Upper lobe of left lung (tissue), 6 donors: ENCODE results near the gene SLC1A7. TPM values are rescaled to one million over a fixed set of nuclear protein-coding genes. Genes with fewer than 3 reads are reported as not detected.
"Not testable (repeated sequence)": the region's sequence is repeated elsewhere in the genome, so short reads cannot be mapped to it uniquely, and the experiment has no call there.

ENCODE experiments used
- ATAC-seq, 2 donors: fragments of 200-7000 bp; cut with Tn5 transposase; one replicate each; pipeline ENCODE4 v1.9.1; 2022; ENCODE audit warnings: mild to moderate bottlenecking in 2 of 2, moderate library complexity in 2 of 2; ENCODE audit not compliant: low FRiP score in 2 of 2
- DNase-seq, 2 donors: peaks; one replicate each; pipeline ENCODE4 v3.0.0-alpha.2; 2019 to 2020
- H3K27ac ChIP-seq, 4 donors: fragments of 200-600 bp; sonication (generic); one replicate each; pipeline ENCODE4 v1.5.1; 2016 to 2019
- H3K27me3 ChIP-seq, 4 donors: fragments of 200-600 bp; sonication (generic); one replicate each; pipeline ENCODE4 v1.5.1; 2017 to 2019
- H3K36me3 ChIP-seq, 4 donors: fragments of 200-600 bp; sonication (generic); one replicate each; pipeline ENCODE4 v1.5.1; 2016 to 2019
- H3K4me1 ChIP-seq, 4 donors: fragments of 200-600 bp; sonication (generic); one replicate each; pipeline ENCODE4 v1.5.1; 2018 to 2019
- H3K4me3 ChIP-seq, 4 donors: fragments of 200-600 bp; sonication (generic); one replicate each; pipeline ENCODE4 v1.5.1; 2017 to 2019; ENCODE audit warnings: mild to moderate bottlenecking in 2 of 4, moderate library complexity in 1 of 4
- H3K9me3 ChIP-seq, 4 donors: fragments of 200-600 bp; sonication (generic); one replicate each; pipeline ENCODE4 v1.5.1; 2018 to 2019
- CTCF ChIP-seq, 6 experiments: fragments of 450-650 bp in 4 of 6; fragments of 200-600 bp in 2 of 6; sonication (generic) in 2 of 6; IDR thresholded peaks; one replicate each; pipeline ENCODE4 v1.5.1; 2016 to 2019; ENCODE audit warnings: antibody characterized with exemption in 6 of 6
- EP300 ChIP-seq, 4 donors: sonication (generic); formaldehyde crosslinking; IDR thresholded peaks; one replicate each; pipeline ENCODE4 v1.5.1; 2017; ENCODE audit warnings: antibody characterized with exemption in 4 of 4, control low read depth in 2 of 4
- POLR2A ChIP-seq, 4 donors: fragments of 450-650 bp; IDR thresholded peaks; one replicate each; pipeline ENCODE4 v1.5.1; 2016 to 2017; ENCODE audit warnings: antibody characterized with exemption in 4 of 4, mild to moderate bottlenecking in 2 of 4
- POLR2AphosphoS5 ChIP-seq, 2 donors: sonication (generic); formaldehyde crosslinking; IDR thresholded peaks; one replicate each; pipeline ENCODE4 v1.5.1; 2017; ENCODE audit warnings: antibody characterized with exemption in 2 of 2
- WGBS, 2 donors: methylation state at CpG; one replicate each; pipeline ENCODE4 v1.1.5; 2017 to 2018; 5-methylcytosine and 5-hydroxymethylcytosine counted together
- total RNA-seq, 6 donors: library from RNA; depleted of rRNA in 4 of 6; stranded (reverse); fragments of >200 nt in 4 of 6; gene quantifications; one replicate each; pipeline versions ENCODE4 v1.1.0 to v1.2.1, GENCODE V29; 2016 to 2021
- donor health status: DM: no; HTN: no; CAD: no; lungs with moderate emphysema.
- donor health status: DM: no; HTN: yes; CAD: no; lungs with severe emphysema.

SLC1A7 gene
- total RNA-seq, 6 donors from 2014 or later: 0.37 to 1.3 (median 0.77) TPM; not detected in 2

GRCh38 chr1:53186533-53186932 lies 44.1 kb upstream of the SLC1A7 start:
- Histone ChIP-seq H3K4me1 (peaks cover 0 to 16% (median 9%) of the 10 kb centered on the region in 4 donors), H3K9me3 (no peaks in the 10 kb centered on the region), H3K27me3 (no peaks in the 10 kb centered on the region), H3K4me3 (no peak overlapping the region), H3K27ac (no peak overlapping the region), H3K36me3 (no peaks in the 10 kb centered on the region)
- TF ChIP-seq POLR2A (IDR thresholded peaks at IDR 0.05): no peak
- TF ChIP-seq CTCF (IDR thresholded peaks at IDR 0.05): no peak
- no peak for TF ChIP-seq POLR2AphosphoS5 (IDR thresholded peaks at IDR 0.05)
- TF ChIP-seq EP300 (IDR thresholded peaks at IDR 0.05): no peak
- ATAC-seq: no peak
- 77 to 91% methylated on average over 3 of the region's 3 CpGs for WGBS, 2 donors
- no peak for DNase-seq

- H3K4me3 ChIP-seq, H3K9me3 ChIP-seq, ATAC-seq, H3K27me3 ChIP-seq, H3K36me3 ChIP-seq, DNase-seq: not testable (repeated sequence)
- 83 to 85% methylated on average over 2 of the region's 2 CpGs for WGBS, 2 donors
- H3K27ac ChIP-seq: peak overlapping the region in 1 of 4 donors; percentile 35
- peaks cover 0 to 16% (median 9%) of the 10 kb centered on the region in 4 donors for H3K4me1 ChIP-seq
These were observed 43.5 kb upstream of the SLC1A7 start for GRCh38 chr1:53185955-53186297.

GRCh38 chr1:53183095-53183990 lies 40.9 kb upstream of the SLC1A7 start:
- Histone ChIP-seq H3K27me3 (no peaks in the 10 kb centered on the region), H3K36me3 (no peaks in the 10 kb centered on the region), H3K4me1 (peaks cover 0 to 16% (median 9%) of the 10 kb centered on the region in 4 donors), H3K27ac (peak overlapping the region in 3 of 4 donors; percentile 35 to 40 (median 36)), H3K4me3 (no peak overlapping the region), H3K9me3 (no peaks in the 10 kb centered on the region)
- 60 to 69% methylated on average over 6 of the region's 6 CpGs for WGBS, 2 donors
- ATAC-seq (peak; percentile 48 to 78), DNase-seq (no peak)
- TF ChIP-seq EP300 (IDR thresholded peaks at IDR 0.05) (no peak), CTCF (IDR thresholded peaks at IDR 0.05) (no peak), POLR2A (IDR thresholded peaks at IDR 0.05) (no peak), POLR2AphosphoS5 (IDR thresholded peaks at IDR 0.05) (no peak)

- 65 to 78% methylated on average over 3 of the region's 3 CpGs for WGBS, 2 donors
- Histone ChIP-seq H3K4me3 (no peak overlapping the region), H3K36me3 (no peaks in the 10 kb centered on the region), H3K27me3 (no peaks in the 10 kb centered on the region), H3K9me3 (no peaks in the 10 kb centered on the region), H3K27ac (peak overlapping the region in 3 of 4 donors; percentile 35 to 40 (median 36)), H3K4me1 (peaks cover 0 to 16% (median 9%) of the 10 kb centered on the region in 4 donors)
- DNase-seq (no peak), ATAC-seq (no peak)
- TF ChIP-seq CTCF (IDR thresholded peaks at IDR 0.05): no peak
These were observed 40.3 kb upstream of the SLC1A7 start for GRCh38 chr1:53182716-53183094.

- H3K9me3 ChIP-seq: no peaks in the 10 kb centered on the region
- no peak for TF ChIP-seq EP300 (IDR thresholded peaks at IDR 0.05)
- TF ChIP-seq POLR2A (IDR thresholded peaks at IDR 0.05): no peak
- TF ChIP-seq CTCF (IDR thresholded peaks at IDR 0.05): peak; percentile 75 to 86 (median 80)
- no peak for TF ChIP-seq POLR2AphosphoS5 (IDR thresholded peaks at IDR 0.05)
- H3K4me3 ChIP-seq: no peak overlapping the region
- H3K36me3 ChIP-seq: no peaks in the 10 kb centered on the region
- H3K27me3 ChIP-seq: no peaks in the 10 kb centered on the region
- WGBS, 2 donors: 20 to 22% methylated on average over 16 of the region's 16 CpGs
- H3K27ac ChIP-seq: peak overlapping the region in 3 of 4 donors; percentile 35 to 40 (median 36)
- DNase-seq: peak in 1 of 2 donors; percentile 86
- H3K4me1 ChIP-seq: peaks cover 2 to 17% (median 10%) of the 10 kb centered on the region in 4 donors
- peak; percentile 71 to 73 for ATAC-seq
These were observed 39.7 kb upstream of the SLC1A7 start for GRCh38 chr1:53182111-53182593.
